GM12878 (cell line): Measurements from ENCODE around the gene BCORL1. TPM values are rescaled to one million over a fixed set of nuclear protein-coding genes. Genes with fewer than 3 reads are reported as not detected.

Experiments
- ATAC-seq: fragments of 200-7000 bp; cut with Tn5 transposase; 3 replicates; pipeline ENCODE4 v1.9.1; 2020; ENCODE audit warnings: mild to moderate bottlenecking, moderate library complexity
- BruUV-seq: library from RNA; stranded (reverse); fragments of 400-500 nt; replicated peaks from 2 replicates; lab custom pipeline; 2021; lab: Mats Ljungman, UMichigan
- CTCF ChIA-PET: fragments of 300-600 bp; sonication (Branson Sonifier 250); formaldehyde crosslinking; extraction: SDS; loops from one replicate; lab custom pipeline; 2021; ENCODE audit warnings: inconsistent platforms; lab: Yijun Ruan, JAX
- POLR2A ChIA-PET: fragments of 350-600 bp; formaldehyde crosslinking; extraction: SDS; loops from one replicate; lab custom pipeline; 2021; ENCODE audit warnings: inconsistent platforms; lab: Charles Lee
- RAD21 ChIA-PET: fragments of 300-600 bp; sonication (Branson Sonifier 250); formaldehyde crosslinking; loops from one replicate; lab custom pipeline; 2023; ENCODE audit warnings: antibody characterized with exemption; ENCODE audit not compliant: unreplicated experiment; lab: Charles Lee
- SMC1A ChIA-PET: fragments of 300-600 bp; sonication (Branson Sonifier 250); formaldehyde crosslinking; loops from one replicate; lab custom pipeline; 2023; ENCODE audit not compliant: unreplicated experiment, uncharacterized antibody; lab: Charles Lee
- DNase-seq: peaks from one replicate; pipeline ENCODE4 v3.0.0-alpha.2; 2011; ENCODE audit warnings: low read depth, low spot score
- FAIRE-seq: peaks from 3 replicates; lab custom pipeline; 2011; peaks lifted over from hg19 to GRCh38; lab: Jason Lieb, UNC
- H2AFZ ChIP-seq: 2 replicates; pipeline ENCODE4 v1.6.0; 2011; ENCODE audit warnings: low read depth, low read length, control low read depth; ENCODE audit not compliant: control insufficient read depth
- H3K27ac ChIP-seq: 2 replicates; pipeline ENCODE4 v1.5.1; 2011; ENCODE audit warnings: control low read depth; ENCODE audit not compliant: control insufficient read depth, insufficient read depth
- H3K27me3 ChIP-seq, 2 experiments: replicated peaks in 1 of 2; 2 replicates each; pipeline versions ENCODE4 v1.6.0 to v1.6.1; 2011; ENCODE audit warnings: low read length in 1 of 2; ENCODE audit not compliant: control insufficient read depth in 2 of 2, insufficient read depth in 2 of 2
- H3K36me3 ChIP-seq, 2 experiments: 2 replicates each; pipeline ENCODE4 v1.5.1; 2011; ENCODE audit warnings: low read length in 1 of 2; ENCODE audit not compliant: control insufficient read depth in 2 of 2, insufficient read depth in 2 of 2
- H3K4me1 ChIP-seq: 2 replicates; pipeline ENCODE4 v1.6.1; 2011; ENCODE audit warnings: mild to moderate bottlenecking, low read length, moderate library complexity, mixed read lengths; ENCODE audit not compliant: control insufficient read depth, insufficient read depth
- H3K4me2 ChIP-seq: 2 replicates; pipeline ENCODE4 v1.6.0; 2011; ENCODE audit warnings: control low read depth; ENCODE audit not compliant: control insufficient read depth, insufficient read depth
- H3K4me3 ChIP-seq: fragments of 200-600 bp; sonication (generic); 2 replicates; pipeline ENCODE4 v1.5.1; 2016
- H3K79me2 ChIP-seq: 2 replicates; pipeline ENCODE4 v1.6.0; 2011; ENCODE audit warnings: low read length; ENCODE audit not compliant: control insufficient read depth, insufficient read depth
- H3K9ac ChIP-seq: 2 replicates; pipeline ENCODE4 v1.8.0; 2011; ENCODE audit warnings: low read length, control low read depth, mixed read lengths; ENCODE audit not compliant: control insufficient read depth, insufficient read depth
- H3K9me3 ChIP-seq: replicated peaks from 3 replicates; pipeline ENCODE4 v1.5.1; 2011; ENCODE audit warnings: mild to moderate bottlenecking, low read length; ENCODE audit not compliant: control insufficient read depth, insufficient read depth
- H4K20me1 ChIP-seq: 2 replicates; pipeline ENCODE4 v1.6.0; 2011; ENCODE audit not compliant: control insufficient read depth, insufficient read depth
- CHD4 ChIP-seq: fragments of 200-600 bp; sonication (generic); IDR thresholded peaks from 2 replicates; pipeline ENCODE4 v1.6.1; 2016; ENCODE audit warnings: mild to moderate bottlenecking
- EP300 ChIP-seq, 2 experiments: fragments of 150-350 bp in 1 of 2; IDR thresholded peaks; 2 replicates each; pipeline ENCODE4 v1.6.1; 2011 to 2012; ENCODE audit warnings: low read depth in 2 of 2, low read length in 2 of 2, borderline replicate concordance in 1 of 2, improper control_type of control experiment in 1 of 2, inconsistent platforms in 1 of 2; ENCODE audit not compliant: control insufficient read depth in 1 of 2
- IKZF1 ChIP-seq: fragments of 450-650 bp; conservative IDR thresholded peaks from 2 replicates; pipeline ENCODE4 v1.6.1; 2017; ENCODE audit warnings: antibody characterized with exemption, mild to moderate bottlenecking
- IRF4 ChIP-seq: IDR thresholded peaks from 2 replicates; pipeline ENCODE4 v1.6.1; 2011; ENCODE audit warnings: low read depth, low read length
- MEF2A ChIP-seq: IDR thresholded peaks from 2 replicates; pipeline ENCODE4 v1.6.1; 2011; ENCODE audit warnings: low read depth, mild to moderate bottlenecking, low read length, moderate library complexity; ENCODE audit not compliant: insufficient read depth
- POU2F2 ChIP-seq: IDR thresholded peaks from 3 replicates; pipeline ENCODE4 v1.6.1; 2011; ENCODE audit warnings: low read depth, mild to moderate bottlenecking, low read length, borderline replicate concordance
- SMAD1 ChIP-seq: fragments of 450-650 bp; IDR thresholded peaks from 2 replicates; pipeline ENCODE4 v1.6.1; 2018; ENCODE audit warnings: mild to moderate bottlenecking, low read depth; ENCODE audit not compliant: partially characterized antibody
- SRF ChIP-seq, 2 experiments: IDR thresholded peaks; 2 replicates each; pipeline ENCODE4 v1.6.1; 2011; ENCODE audit warnings: low read depth in 2 of 2, low read length in 2 of 2, mild to moderate bottlenecking in 1 of 2, moderate library complexity in 1 of 2
- TAF1 ChIP-seq: IDR thresholded peaks from 2 replicates; pipeline ENCODE4 v1.6.1; 2011; ENCODE audit warnings: mild to moderate bottlenecking, low read depth, low read length, borderline replicate concordance
- TCF12 ChIP-seq: IDR thresholded peaks from 2 replicates; pipeline ENCODE4 v1.6.1; 2011; ENCODE audit warnings: low read depth, mild to moderate bottlenecking, low read length
- TCF3 ChIP-seq: IDR thresholded peaks from 2 replicates; pipeline ENCODE4 v1.6.1; 2012; ENCODE audit warnings: low read depth, mild to moderate bottlenecking, low read length, borderline replicate concordance; ENCODE audit not compliant: insufficient read depth
- YY1 ChIP-seq: IDR thresholded peaks from 2 replicates; pipeline ENCODE4 v1.6.1; 2011; ENCODE audit warnings: low read depth, mild to moderate bottlenecking, low read length
- WGBS: methylation state at CpG from one replicate; pipeline ENCODE4 v1.1.6; 2016; ENCODE audit warnings: low lambda C conversion rate; ENCODE audit not compliant: insufficient replicate concordance, insufficient coverage; ENCODE audit errors: missing lambda C conversion rate; 5-methylcytosine and 5-hydroxymethylcytosine counted together
- in situ Hi-C: fragments of 300-500 bp; cut with MboI; formaldehyde crosslinking; loops from 9 replicates; pipeline ENCODE4 v1.14.3; 2018; ENCODE audit warnings: mixed read lengths
- intact Hi-C: fragments of 100-400 bp; cut with micrococcal nuclease; formaldehyde crosslinking; loops from one replicate; pipeline ENCODE4 v1.14.2; 2022; ENCODE audit not compliant: unreplicated experiment
- polyA plus RNA-seq, 11 experiments: library from polyadenylated mRNA; depleted of rRNA in 4 of 11; unstranded in 6 of 11; stranded (reverse) in 5 of 11; fragments of >200 nt; fragmentation: Nextera tagmentation in 4 of 11; fragmentation: Illumina TruSeq in 1 of 11; extraction: Ambion mirVana in 4 of 11; extraction: Trizol in 1 of 11; gene quantifications; 1 replicate in 1 of 11; 2 replicates in 10 of 11; pipeline versions ENCODE4 v1.2.1 to v1.2.3, GENCODE V29; 2011 to 2016; ENCODE audit warnings: inconsistent platforms in 2 of 11, missing spikeins in 2 of 11, low read depth in 1 of 11
- total RNA-seq, 4 experiments: library from RNA; depleted of rRNA in 3 of 4; stranded (reverse); fragments of >200 nt in 3 of 4; fragmentation: Illumina TruSeq in 1 of 4; extraction: Trizol in 1 of 4; gene quantifications; 2 replicates each; pipeline versions ENCODE4 v1.2.1 to v1.2.3, GENCODE V29; 2013 to 2021
- TF ChIP-seq, protein P1 (sequence below): IDR thresholded peaks from 2 replicates; pipeline ENCODE4 v1.6.1; 2012; ENCODE audit warnings: improper control_type of control experiment, low read depth, low read length; ENCODE audit not compliant: insufficient replicate concordance
- TF ChIP-seq, protein P2 (sequence below): fragments of 450-650 bp; IDR thresholded peaks from 2 replicates; pipeline ENCODE4 v1.6.1; 2017; ENCODE audit warnings: low read depth, mild to moderate bottlenecking, moderate library complexity

The BCORL1 gene
- total and polyA plus RNA-seq, 10 of the 15 experiments (the other 5 are each of a cell fraction or from before 2014, with no cell fraction given) = 0.16 to 7.2 (median 0.94) TPM

GRCh38 chrX:130084631-130085237 lies 102.3 kb downstream of the BCORL1 start:
- H3K79me2 ChIP-seq = peaks cover 56% of the 10 kb centered on the region
- ATAC-seq (peak; percentile 61), DNase-seq (peak; percentile 81), FAIRE-seq (peak; percentile 49)
- WGBS = 9% methylated on average over 9 of the region's 9 CpGs
- BruUV-seq = no TSS peak
- ChIA-PET POLR2A (interaction anchor here (0.6 to 4.5 kb wide), 12 partner anchors 20 to 311 kb away, joined by 3 to 28 read pairs (median 4); partner anchors contain the start of genes AIFM1, ELF4 and RAB33A), CTCF (interaction anchor here (0.9 to 3.0 kb wide), 9 partner anchors 23 to 180 kb away, joined by 3 to 35 read pairs (median 4); partner anchors contain the start of gene RAB33A), RAD21 (interaction anchor here (0.9 to 2.1 kb wide), 9 partner anchors 11 to 311 kb away, joined by 3 to 11 read pairs (median 5); partner anchors contain the start of gene AIFM1), SMC1A (interaction anchor here (1.0 to 4.2 kb wide), 9 partner anchors 17 to 303 kb away, joined by 3 to 36 read pairs (median 5); partner anchors contain the start of genes ELF4 and RAB33A)
- H3K4me3 ChIP-seq = peak overlapping the region; percentile 70
- no peak overlapping the region for H2AFZ ChIP-seq
- peak overlapping the region; percentile 93 for H3K27ac ChIP-seq
- peaks cover 0 to 7% of the 10 kb centered on the region in 2 experiments; a peak in 3 of 4 replicates for H3K36me3 ChIP-seq
- intact Hi-C loops (loop anchor here (1.0 to 10.0 kb wide), 3 partner anchors 25 to 180 kb away; partner anchors contain the start of genes RAB33A and ZNF280C), in situ Hi-C loops (loop anchor here (10.0 kb wide), 1 partner anchor 90 kb away; the partner anchor contains the start of gene RAB33A)
- no peaks in the 10 kb centered on the region for H4K20me1 ChIP-seq
- H3K4me2 ChIP-seq = peak overlapping the region; percentile 51
- H3K4me1 ChIP-seq = peaks cover 43% of the 10 kb centered on the region
- H3K9ac ChIP-seq = peak overlapping the region; percentile 85
- H3K27me3 ChIP-seq = no peaks in the 10 kb centered on the region
- H3K9me3 ChIP-seq = no peaks in the 10 kb centered on the region; the same call in 2 of the 3 replicates
- TF ChIP-seq MEF2A (peak; percentile 13; the same call in 1 of the 2 replicates), TCF3 (no peak), IRF4 (peak; percentile 31; the same call in 1 of the 2 replicates), EP300 (IDR thresholded peaks at IDR 0.05; ENCODE audit: borderline replicate concordance in 1 of 2, control insufficient read depth in 1 of 2, low read depth in 2 of 2, low read length in 2 of 2) (peak in 1 of 2 experiments; percentile 47; a peak in 1 of 4 replicates), SRF (IDR thresholded peaks at IDR 0.05; ENCODE audit: low read depth in 2 of 2, low read length in 2 of 2) (0 out of 4 replicates have a peak, but pooled peaks of 1 of the 2 experiments have one; percentile 23), TAF1 (0 out of 2 replicates have a peak, but pooled peaks have one; percentile 42), POU2F2 (peak; percentile 97; the same call in 2 of the 3 replicates), CHD4 (no peak), SMAD1 (no peak), TCF12 (no peak), YY1 (peak; percentile 52; the same call in 1 of the 2 replicates), IKZF1 (peak; percentile 85)
- TF ChIP-seq, protein P1, sequence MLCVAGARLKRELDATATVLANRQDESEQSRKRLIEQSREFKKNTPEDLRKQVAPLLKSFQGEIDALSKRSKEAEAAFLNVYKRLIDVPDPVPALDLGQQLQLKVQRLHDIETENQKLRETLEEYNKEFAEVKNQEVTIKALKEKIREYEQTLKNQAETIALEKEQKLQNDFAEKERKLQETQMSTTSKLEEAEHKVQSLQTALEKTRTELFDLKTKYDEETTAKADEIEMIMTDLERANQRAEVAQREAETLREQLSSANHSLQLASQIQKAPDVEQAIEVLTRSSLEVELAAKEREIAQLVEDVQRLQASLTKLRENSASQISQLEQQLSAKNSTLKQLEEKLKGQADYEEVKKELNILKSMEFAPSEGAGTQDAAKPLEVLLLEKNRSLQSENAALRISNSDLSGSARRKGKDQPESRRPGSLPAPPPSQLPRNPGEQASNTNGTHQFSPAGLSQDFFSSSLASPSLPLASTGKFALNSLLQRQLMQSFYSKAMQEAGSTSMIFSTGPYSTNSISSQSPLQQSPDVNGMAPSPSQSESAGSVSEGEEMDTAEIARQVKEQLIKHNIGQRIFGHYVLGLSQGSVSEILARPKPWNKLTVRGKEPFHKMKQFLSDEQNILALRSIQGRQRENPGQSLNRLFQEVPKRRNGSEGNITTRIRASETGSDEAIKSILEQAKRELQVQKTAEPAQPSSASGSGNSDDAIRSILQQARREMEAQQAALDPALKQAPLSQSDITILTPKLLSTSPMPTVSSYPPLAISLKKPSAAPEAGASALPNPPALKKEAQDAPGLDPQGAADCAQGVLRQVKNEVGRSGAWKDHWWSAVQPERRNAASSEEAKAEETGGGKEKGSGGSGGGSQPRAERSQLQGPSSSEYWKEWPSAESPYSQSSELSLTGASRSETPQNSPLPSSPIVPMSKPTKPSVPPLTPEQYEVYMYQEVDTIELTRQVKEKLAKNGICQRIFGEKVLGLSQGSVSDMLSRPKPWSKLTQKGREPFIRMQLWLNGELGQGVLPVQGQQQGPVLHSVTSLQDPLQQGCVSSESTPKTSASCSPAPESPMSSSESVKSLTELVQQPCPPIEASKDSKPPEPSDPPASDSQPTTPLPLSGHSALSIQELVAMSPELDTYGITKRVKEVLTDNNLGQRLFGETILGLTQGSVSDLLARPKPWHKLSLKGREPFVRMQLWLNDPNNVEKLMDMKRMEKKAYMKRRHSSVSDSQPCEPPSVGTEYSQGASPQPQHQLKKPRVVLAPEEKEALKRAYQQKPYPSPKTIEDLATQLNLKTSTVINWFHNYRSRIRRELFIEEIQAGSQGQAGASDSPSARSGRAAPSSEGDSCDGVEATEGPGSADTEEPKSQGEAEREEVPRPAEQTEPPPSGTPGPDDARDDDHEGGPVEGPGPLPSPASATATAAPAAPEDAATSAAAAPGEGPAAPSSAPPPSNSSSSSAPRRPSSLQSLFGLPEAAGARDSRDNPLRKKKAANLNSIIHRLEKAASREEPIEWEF = no peak
- TF ChIP-seq, protein P2, sequence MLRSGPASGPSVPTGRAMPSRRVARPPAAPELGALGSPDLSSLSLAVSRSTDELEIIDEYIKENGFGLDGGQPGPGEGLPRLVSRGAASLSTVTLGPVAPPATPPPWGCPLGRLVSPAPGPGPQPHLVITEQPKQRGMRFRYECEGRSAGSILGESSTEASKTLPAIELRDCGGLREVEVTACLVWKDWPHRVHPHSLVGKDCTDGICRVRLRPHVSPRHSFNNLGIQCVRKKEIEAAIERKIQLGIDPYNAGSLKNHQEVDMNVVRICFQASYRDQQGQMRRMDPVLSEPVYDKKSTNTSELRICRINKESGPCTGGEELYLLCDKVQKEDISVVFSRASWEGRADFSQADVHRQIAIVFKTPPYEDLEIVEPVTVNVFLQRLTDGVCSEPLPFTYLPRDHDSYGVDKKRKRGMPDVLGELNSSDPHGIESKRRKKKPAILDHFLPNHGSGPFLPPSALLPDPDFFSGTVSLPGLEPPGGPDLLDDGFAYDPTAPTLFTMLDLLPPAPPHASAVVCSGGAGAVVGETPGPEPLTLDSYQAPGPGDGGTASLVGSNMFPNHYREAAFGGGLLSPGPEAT = peak; percentile 60; the same call in 1 of the 2 replicates
